CD4-positive, alpha-beta T cell treated with Interleukin-6 at 100 ng/mL for 8 hours (primary cell): Measurements from ENCODE around the gene TECPR1.
A peak's percentile ranks its signal among the peaks of the same experiment; 100 is the strongest.

Experiments
- DNase-seq: peaks from one replicate; pipeline ENCODE4 v3.0.0-alpha.2; 2020; ENCODE audit warnings: mixed read lengths, low spot score

The TECPR1 gene

GRCh38 chr7:98283127-98283886 is 31.3 kb upstream of the TECPR1 start:
- DNase-seq, result no peak

- DNase-seq, result no peak
Observed at GRCh38 chr7:98282703-98283102, 30.7 kb upstream of the TECPR1 start.

GRCh38 chr7:98281757-98282606 is 29.9 kb upstream of the TECPR1 start:
- no peak for DNase-seq

GRCh38 chr7:98280791-98281756 is 29.0 kb upstream of the TECPR1 start, which contains the start of gene BRI3:
Gene BRI3 (plus strand): TSS chr7:98281686. CDS start chr7:98281796, 110 bp downstream.
- DNase-seq, result peak; percentile 94

DNA sequence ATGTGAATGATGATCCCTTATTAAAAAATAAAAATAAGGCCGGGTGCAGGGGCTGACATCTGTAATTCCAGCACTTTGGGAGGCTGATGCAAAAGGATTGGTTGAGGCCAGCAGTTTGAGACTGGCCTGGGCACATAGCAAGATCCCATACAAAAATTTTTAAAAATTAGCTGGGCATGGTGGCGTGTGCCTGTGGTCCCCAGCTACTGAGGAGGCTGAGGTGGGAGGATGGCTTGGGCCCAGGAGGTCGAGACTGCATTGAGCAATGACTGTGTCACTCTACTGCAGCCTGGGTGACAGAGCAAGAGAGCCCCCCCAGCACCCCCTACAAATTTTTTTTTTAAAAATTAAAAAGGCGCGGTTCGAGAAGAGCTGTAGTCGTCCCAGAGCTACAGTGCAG is 28.3 kb upstream of the TECPR1 start:
- DNase-seq, result no peak

DNA sequence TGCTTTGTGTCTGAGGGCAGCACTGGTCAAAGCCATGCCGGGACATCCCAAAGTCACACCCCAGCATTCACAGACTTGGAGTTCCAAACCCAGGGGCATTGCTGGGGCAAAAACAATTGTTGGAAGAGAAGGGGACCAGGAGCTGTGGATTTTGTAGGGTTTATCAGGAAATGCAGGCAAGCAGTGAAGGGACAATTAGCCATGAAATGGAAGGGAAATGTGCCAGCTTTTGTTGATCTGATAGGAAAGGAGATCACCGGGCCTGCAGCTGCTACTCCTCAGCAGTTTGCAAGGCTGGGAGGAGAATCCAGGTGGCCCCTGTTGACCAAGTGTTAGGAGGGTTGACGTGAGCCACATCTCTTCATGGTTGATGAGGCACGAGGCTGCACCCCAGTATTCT is 26.9 kb upstream of the TECPR1 start:
- no peak for DNase-seq

DNA sequence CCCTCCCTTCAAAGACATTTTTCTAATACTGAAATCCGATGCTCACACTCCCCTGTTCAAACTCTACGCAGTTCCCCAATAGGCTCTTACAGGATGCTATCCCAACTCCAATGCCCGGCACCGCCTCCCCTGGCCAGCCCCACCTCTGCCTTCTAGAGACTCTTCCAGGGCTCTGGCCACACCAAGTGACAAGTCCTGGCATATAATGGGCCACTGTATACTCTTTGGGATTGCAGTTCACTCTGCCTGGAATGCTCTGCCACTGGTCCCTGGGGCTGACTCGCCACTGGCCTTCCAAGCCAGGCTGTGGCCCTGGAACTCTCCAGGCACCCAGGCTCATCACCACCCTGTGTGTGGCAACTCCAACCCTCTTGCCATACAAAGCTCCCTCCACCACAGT is 26.4 kb upstream of the TECPR1 start:
- no peak for DNase-seq

DNA sequence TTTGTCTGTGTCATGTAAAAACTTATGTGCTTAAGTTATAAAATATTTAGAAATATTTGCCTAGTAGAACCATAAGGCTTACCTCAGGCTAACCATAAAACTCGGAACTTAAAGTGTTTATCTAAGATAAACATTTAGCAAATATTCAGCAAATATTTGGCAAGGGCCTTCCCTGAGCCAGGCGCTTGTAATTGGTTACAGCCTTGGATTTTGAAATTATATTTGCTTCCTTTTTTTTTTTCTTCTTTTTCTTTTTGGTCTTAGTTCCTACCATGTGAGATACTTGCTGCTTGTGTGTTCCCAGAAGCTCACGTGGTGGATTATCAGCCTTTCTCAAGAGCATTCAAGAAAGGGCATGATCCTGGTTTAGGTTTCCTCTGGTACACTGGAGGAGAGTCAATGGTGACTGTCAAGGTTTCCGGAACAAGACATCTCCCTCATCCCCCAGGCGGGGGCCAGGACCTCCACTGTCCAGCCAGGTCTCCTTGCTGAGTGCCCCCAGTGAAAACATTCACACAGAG is 24.3 kb upstream of the TECPR1 start:
- no peak for DNase-seq

GRCh38 chr7:98267303-98267702 is 15.3 kb upstream of the TECPR1 start:
- DNase-seq, result no peak

DNA sequence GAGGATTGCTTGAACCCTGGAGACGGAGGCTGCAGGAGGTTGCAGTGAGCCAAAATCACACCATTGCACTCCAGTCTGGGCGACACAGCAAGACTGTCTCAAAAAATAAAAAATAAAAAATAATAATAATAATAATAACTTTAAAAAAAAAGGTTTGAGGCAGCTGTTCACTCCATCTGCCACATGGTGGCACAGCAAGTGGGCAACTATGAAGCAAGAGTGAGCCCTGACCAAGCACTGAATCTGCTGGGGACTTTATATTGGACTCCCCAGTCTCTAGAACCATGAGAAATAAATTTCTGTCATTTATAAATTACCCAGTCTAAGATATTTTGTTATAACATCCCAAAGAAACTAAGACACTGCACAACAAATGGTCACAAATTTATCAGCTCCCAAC is 14.8 kb upstream of the TECPR1 start:
- no peak for DNase-seq

- DNase-seq, result no peak
Observed at GRCh38 chr7:98265841-98266271, 13.8 kb upstream of the TECPR1 start.

- no peak for DNase-seq
Observed at GRCh38 chr7:98257701-98258100, 5.7 kb upstream of the TECPR1 start.

DNA sequence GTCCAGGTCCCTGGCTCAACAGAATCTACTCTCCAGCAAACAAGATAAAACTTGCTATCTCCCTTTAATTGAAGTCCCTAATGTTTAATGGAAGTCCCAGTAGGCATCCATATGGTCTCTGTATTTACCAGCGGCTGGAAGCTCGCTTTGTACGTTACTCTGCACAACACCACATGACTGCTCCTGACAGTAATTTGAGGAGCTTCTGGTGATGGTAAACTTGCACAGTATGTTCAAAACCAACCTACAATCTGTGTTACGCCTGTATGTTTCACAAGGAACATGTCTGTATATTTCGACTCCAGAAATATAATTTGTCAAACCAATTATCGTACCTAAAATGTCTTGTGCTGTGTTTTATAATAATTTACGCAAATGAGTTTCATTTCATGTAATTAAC is 4.4 kb upstream of the TECPR1 start:
- DNase-seq, result no peak

GRCh38 chr7:98254951-98255610 is 3.0 kb upstream of the TECPR1 start:
- DNase-seq, result no peak

- DNase-seq, result no peak
Observed at GRCh38 chr7:98254516-98254915, 2.5 kb upstream of the TECPR1 start.

- no peak for DNase-seq
Observed at GRCh38 chr7:98252425-98253054, 508 bp upstream of the TECPR1 start.

DNA sequence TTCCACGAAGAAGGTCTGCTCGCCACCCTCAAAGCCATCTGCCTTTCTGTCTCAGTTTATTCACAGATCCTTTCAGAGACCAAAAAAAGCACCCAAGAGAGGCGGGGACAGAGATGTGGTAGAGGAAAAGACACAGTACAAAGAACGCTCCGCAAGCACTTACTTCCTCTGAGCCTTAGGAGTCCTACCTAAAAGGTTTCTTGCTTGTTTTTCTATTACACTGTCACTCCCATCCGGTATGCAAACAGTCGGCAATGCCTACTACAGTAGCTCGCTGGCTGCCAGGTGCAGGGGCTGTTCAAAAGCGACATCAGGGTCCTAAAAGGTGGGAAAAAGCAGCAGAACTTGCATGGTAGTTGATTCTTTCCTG is 816 bp downstream of the TECPR1 start:
- DNase-seq, result peak; percentile 76

DNA sequence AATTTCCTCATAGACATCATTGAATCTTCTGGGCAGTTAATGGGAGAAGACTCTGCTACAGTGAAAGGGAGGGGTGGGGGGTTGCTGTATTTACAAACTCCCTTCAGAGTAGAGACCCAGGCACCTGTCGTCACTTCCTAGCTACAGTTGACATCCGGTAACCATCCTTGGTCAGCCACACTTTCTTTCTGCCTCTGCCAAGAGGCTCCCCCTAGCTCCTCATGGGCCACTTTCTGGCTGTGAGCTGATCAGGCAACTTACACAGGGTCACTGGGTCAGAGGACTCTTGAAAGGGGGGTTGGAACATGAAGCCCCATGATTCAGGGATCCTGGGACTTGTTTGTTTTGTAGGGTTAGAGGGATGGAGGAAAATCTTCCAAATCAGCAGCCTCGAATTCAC is 1.2 kb downstream of the TECPR1 start:
- peak; percentile 63 for DNase-seq

GRCh38 chr7:98249106-98249505 is 2.9 kb downstream of the TECPR1 start:
- DNase-seq, result peak; percentile 14

GRCh38 chr7:98248156-98248555 is 3.9 kb downstream of the TECPR1 start:
- DNase-seq, result no peak

DNA sequence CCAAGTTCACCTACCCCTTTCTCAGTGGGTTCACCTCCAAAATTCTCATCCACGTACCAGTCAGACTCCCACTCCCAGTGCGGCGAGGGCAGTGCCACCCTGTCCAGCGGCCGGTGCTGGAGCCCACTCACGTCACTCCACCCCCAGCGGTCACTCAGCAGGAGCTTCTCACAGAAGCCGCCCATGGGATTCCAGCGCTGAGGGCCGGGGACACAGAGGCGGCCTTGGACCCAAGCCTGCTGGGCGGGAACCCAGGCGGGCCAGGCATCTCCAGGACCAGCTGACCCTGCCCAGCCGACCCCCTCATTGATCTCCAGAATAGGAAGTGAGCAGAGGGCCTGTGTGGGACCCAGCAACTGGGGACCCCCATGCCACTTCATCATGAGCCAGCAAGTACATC is 7.2 kb downstream of the TECPR1 start:
- DNase-seq, result no peak
